SK-N-SH treated with all-trans-retinoic acid at 6 μM for 48 hours (cell line): ENCODE measurements around the gene CDKN2AIPNL.
A peak's percentile ranks its signal among the peaks of the same experiment; 100 is the strongest.

Experiments
- ATAC-seq: fragments of 200-7000 bp; cut with Tn5 transposase; 3 replicates; pipeline ENCODE4 v1.9.1; 2020; ENCODE audit warnings: mild to moderate bottlenecking, moderate library complexity
- ARNTL ChIP-seq: fragments of 450-650 bp; formaldehyde crosslinking; IDR thresholded peaks from 2 replicates; pipeline ENCODE4 v1.5.0; 2020; ENCODE audit warnings: low read depth, mild to moderate bottlenecking, moderate library complexity, borderline replicate concordance
- CREB5 ChIP-seq: fragments of 250-450 bp; sonication (Bioruptor Pico); IDR thresholded peaks from 2 replicates; pipeline ENCODE4 v1.5.1; 2020; ENCODE audit warnings: low read depth, mild to moderate bottlenecking, moderate library complexity
- CSDC2 ChIP-seq: fragments of 250-450 bp; sonication (Bioruptor Pico); IDR thresholded peaks from 2 replicates; pipeline ENCODE4 v1.5.0; 2020; ENCODE audit warnings: mild to moderate bottlenecking, moderate library complexity
- CSRNP3 ChIP-seq: fragments of 250-450 bp; sonication (Bioruptor Pico); IDR thresholded peaks from 2 replicates; pipeline ENCODE4 v1.5.1; 2021; ENCODE audit warnings: mild to moderate bottlenecking, moderate library complexity
- GLIS3 ChIP-seq: fragments of 250-450 bp; sonication (Bioruptor Pico); IDR thresholded peaks from 2 replicates; pipeline ENCODE4 v1.5.0; 2020; ENCODE audit warnings: mild to moderate bottlenecking, moderate library complexity
- ISL1 ChIP-seq: fragments of 250-450 bp; sonication (Bioruptor Pico); IDR thresholded peaks from 2 replicates; pipeline ENCODE4 v2.1.2; 2022; ENCODE audit warnings: mild to moderate bottlenecking, moderate library complexity
- OSR1 ChIP-seq: fragments of 250-450 bp; sonication (Bioruptor Pico); IDR thresholded peaks from 2 replicates; pipeline ENCODE4 v1.8.0; 2022; ENCODE audit warnings: moderate library complexity, mild to moderate bottlenecking, inconsistent platforms
- PATZ1 ChIP-seq: fragments of 250-450 bp; sonication (Bioruptor Pico); IDR thresholded peaks from 2 replicates; pipeline ENCODE4 v1.8.0; 2020; ENCODE audit warnings: mild to moderate bottlenecking, moderate library complexity, borderline replicate concordance
- PPARA ChIP-seq: fragments of 250-450 bp; sonication (Bioruptor Pico); IDR thresholded peaks from 2 replicates; pipeline ENCODE4 v1.5.0; 2020; ENCODE audit warnings: mild to moderate bottlenecking, borderline replicate concordance
- SNAI2 ChIP-seq: fragments of 250-450 bp; sonication (Bioruptor Pico); IDR thresholded peaks from 2 replicates; pipeline ENCODE4 v1.5.0; 2020; ENCODE audit warnings: mild to moderate bottlenecking, moderate library complexity
- TCF4 ChIP-seq: fragments of 250-450 bp; sonication (Bioruptor Pico); IDR thresholded peaks from 2 replicates; pipeline ENCODE4 v1.8.0; 2021; ENCODE audit warnings: mild to moderate bottlenecking, moderate library complexity, borderline replicate concordance
- TOX ChIP-seq: fragments of 250-450 bp; sonication (Bioruptor Pico); IDR thresholded peaks from 2 replicates; pipeline ENCODE4 v1.8.0; 2021; ENCODE audit warnings: mild to moderate bottlenecking, moderate library complexity, borderline replicate concordance
- ZC3H10 ChIP-seq: fragments of 250-450 bp; sonication (Bioruptor Pico); IDR thresholded peaks from 2 replicates; pipeline ENCODE4 v1.5.1; 2021; ENCODE audit warnings: mild to moderate bottlenecking, moderate library complexity
- ZFP3 ChIP-seq: fragments of 250-450 bp; sonication (Bioruptor Pico); IDR thresholded peaks from 2 replicates; pipeline ENCODE4 v1.5.0; 2020; ENCODE audit warnings: mild to moderate bottlenecking, moderate library complexity
- ZNF565 ChIP-seq: fragments of 450-650 bp; formaldehyde crosslinking; conservative IDR thresholded peaks from 2 replicates; pipeline ENCODE4 v1.5.0; 2020; ENCODE audit warnings: low read depth, mild to moderate bottlenecking, moderate library complexity
- ZNF8 ChIP-seq: fragments of 450-650 bp; formaldehyde crosslinking; IDR thresholded peaks from 2 replicates; pipeline ENCODE4 v1.5.0; 2020; ENCODE audit warnings: mild to moderate bottlenecking, moderate library complexity
- TF ChIP-seq, protein P1 (sequence below): fragments of 250-450 bp; sonication (Bioruptor Pico); IDR thresholded peaks from 2 replicates; pipeline ENCODE4 v1.5.0; 2020; ENCODE audit warnings: mild to moderate bottlenecking, moderate library complexity

Gene CDKN2AIPNL

GRCh38 chr5:134439210-134439654 lies 27.6 kb upstream of the CDKN2AIPNL start:
- ATAC-seq, result peak; percentile 61
- no peak for TF ChIP-seq PPARA
- no peak for TF ChIP-seq ZNF8 (CRISPR knock-in tag)
- TF ChIP-seq TOX (CRISPR knock-in tag), result no peak
- no peak for TF ChIP-seq SNAI2
- TF ChIP-seq CSDC2 (CRISPR knock-in tag), result no peak
- TF ChIP-seq GLIS3, result no peak
- no peak for TF ChIP-seq TCF4 (CRISPR knock-in tag)
- TF ChIP-seq CSRNP3 (CRISPR knock-in tag), result no peak
- TF ChIP-seq ISL1 (CRISPR knock-in tag), result no peak; the same call in 1 of the 2 replicates
- no peak for TF ChIP-seq ZNF565 (CRISPR knock-in tag)
- TF ChIP-seq ZC3H10 (CRISPR knock-in tag), result no peak
- no peak for TF ChIP-seq CREB5 (CRISPR knock-in tag)
- TF ChIP-seq, protein P1, sequence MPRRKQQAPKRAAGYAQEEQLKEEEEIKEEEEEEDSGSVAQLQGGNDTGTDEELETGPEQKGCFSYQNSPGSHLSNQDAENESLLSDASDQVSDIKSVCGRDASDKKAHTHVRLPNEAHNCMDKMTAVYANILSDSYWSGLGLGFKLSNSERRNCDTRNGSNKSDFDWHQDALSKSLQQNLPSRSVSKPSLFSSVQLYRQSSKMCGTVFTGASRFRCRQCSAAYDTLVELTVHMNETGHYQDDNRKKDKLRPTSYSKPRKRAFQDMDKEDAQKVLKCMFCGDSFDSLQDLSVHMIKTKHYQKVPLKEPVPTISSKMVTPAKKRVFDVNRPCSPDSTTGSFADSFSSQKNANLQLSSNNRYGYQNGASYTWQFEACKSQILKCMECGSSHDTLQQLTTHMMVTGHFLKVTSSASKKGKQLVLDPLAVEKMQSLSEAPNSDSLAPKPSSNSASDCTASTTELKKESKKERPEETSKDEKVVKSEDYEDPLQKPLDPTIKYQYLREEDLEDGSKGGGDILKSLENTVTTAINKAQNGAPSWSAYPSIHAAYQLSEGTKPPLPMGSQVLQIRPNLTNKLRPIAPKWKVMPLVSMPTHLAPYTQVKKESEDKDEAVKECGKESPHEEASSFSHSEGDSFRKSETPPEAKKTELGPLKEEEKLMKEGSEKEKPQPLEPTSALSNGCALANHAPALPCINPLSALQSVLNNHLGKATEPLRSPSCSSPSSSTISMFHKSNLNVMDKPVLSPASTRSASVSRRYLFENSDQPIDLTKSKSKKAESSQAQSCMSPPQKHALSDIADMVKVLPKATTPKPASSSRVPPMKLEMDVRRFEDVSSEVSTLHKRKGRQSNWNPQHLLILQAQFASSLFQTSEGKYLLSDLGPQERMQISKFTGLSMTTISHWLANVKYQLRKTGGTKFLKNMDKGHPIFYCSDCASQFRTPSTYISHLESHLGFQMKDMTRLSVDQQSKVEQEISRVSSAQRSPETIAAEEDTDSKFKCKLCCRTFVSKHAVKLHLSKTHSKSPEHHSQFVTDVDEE, result no peak
- no peak for TF ChIP-seq OSR1 (CRISPR knock-in tag)
- no peak for TF ChIP-seq ZFP3 (CRISPR knock-in tag)
- TF ChIP-seq PATZ1 (CRISPR knock-in tag), result no peak

DNA sequence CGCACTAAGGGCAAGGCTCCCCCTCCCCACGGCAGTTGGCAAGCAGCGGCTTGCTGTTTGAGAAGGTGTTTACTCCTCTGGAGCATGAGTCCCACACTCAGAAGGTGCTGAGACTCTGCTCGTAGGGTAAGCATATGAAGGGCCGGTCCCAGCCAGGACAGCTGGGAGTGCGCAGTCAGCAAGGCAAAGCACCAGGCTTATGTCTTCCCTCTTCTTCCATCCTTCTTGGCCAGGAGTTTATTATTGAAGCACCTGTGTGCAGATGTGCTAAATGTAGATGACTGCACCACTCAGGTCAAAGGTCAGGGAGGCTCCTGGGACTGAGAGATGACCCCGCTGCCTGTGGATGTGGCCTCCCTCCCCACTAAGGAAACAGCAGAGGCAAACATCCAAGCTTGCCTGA lies 27.0 kb upstream of the CDKN2AIPNL start:
- 0 out of 3 replicates have a peak, but pooled peaks have one; percentile 3 for ATAC-seq
- TF ChIP-seq, protein P1, result no peak
- TF ChIP-seq GLIS3 (no peak), ARNTL (no peak), CSRNP3 (CRISPR knock-in tag) (no peak), ZNF8 (CRISPR knock-in tag) (no peak), ZNF565 (CRISPR knock-in tag) (no peak)
